Esophagus mucosa (tissue), 1 donor: Measurements from ENCODE around the gene C22orf31. TPM values are rescaled to one million over a fixed set of nuclear protein-coding genes. Genes with fewer than 3 reads are reported as not detected.

Experiments
- ATAC-seq: fragments of 200-7000 bp; cut with Tn5 transposase; one replicate; pipeline ENCODE4 v1.9.1; 2020
- total RNA-seq: library from RNA; stranded (reverse); gene quantifications from one replicate; pipeline ENCODE4 v1.2.4, GENCODE V29; 2023
- donor health status: DM: yes; HTN: yes; CAD: no.

Gene C22orf31
- total RNA-seq, 1 donor from 2014 or later: not detected

DNA sequence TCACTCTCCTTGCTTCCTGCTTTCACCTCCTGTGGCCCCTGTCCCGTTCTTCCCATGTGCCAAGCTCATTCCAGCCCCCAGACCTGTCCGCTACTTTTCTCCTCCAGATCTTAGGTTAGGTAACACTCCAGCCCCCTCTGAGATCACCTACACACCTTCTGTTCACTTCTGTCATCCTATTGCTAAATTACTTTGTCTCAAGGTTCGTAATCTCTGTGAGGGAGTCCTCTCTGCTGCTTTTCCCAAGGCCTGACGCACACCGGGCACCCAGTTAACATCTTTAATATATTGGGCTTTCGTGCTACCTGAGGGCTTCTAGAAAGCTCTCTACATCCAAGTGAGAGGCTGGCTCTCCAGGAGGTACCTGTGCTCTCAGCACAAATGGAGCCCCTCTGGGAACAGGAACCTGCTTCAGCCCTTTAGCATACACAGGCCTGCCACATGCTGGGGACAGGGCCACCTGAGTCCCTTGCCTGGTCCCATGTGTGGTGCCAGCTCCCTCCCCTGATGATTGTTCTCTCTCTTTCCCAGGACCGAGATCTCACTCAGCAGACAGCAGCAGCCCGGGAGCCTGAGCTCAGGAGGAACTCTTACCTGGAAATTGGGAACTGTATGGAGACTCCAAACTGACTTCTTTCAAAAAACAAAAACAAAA lies 8.5 kb downstream of the C22orf31 start:
- no peak for ATAC-seq

DNA sequence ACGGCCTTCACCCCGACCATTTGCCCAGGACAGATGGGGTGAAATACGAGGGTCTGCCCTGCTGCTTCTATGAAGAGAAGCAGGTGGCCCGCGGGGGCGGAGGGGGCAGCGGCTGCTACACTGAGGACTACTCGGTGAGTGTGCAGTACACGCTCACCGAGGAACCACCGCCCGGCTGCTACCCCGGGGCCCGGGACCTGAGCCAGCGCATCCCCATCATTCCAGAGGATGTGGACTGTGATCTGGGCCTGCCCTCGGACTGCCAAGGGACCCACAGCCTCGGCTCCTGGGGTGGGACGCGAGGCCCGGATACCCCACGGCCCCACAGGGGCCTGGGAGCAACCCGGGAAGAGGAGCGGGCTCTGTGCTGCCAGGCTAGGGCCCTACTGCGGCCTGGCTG lies 11.2 kb downstream of the C22orf31 start:
- no peak for ATAC-seq

DNA sequence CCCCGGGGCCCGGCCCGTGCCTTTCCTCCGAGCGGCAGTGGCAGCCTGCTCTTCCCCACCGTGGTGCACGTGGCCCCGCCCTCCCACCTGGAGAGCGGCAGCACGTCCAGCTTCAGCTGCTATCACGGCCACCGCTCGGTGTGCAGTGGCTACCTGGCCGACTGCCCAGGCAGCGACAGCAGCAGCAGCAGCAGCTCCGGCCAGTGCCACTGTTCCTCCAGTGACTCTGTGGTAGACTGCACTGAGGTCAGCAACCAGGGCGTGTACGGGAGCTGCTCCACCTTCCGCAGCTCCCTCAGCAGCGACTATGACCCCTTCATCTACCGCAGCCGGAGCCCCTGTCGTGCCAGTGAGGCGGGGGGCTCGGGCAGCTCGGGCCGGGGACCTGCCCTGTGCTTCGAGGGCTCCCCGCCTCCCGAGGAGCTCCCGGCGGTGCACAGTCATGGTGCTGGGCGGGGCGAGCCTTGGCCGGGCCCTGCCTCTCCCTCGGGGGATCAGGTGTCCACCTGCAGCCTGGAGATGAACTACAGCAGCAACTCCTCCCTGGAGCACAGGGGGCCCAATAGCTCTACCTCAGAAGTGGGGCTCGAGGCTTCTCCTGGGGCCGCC lies 11.9 kb downstream of the C22orf31 start:
- peak; percentile 64 for ATAC-seq

DNA sequence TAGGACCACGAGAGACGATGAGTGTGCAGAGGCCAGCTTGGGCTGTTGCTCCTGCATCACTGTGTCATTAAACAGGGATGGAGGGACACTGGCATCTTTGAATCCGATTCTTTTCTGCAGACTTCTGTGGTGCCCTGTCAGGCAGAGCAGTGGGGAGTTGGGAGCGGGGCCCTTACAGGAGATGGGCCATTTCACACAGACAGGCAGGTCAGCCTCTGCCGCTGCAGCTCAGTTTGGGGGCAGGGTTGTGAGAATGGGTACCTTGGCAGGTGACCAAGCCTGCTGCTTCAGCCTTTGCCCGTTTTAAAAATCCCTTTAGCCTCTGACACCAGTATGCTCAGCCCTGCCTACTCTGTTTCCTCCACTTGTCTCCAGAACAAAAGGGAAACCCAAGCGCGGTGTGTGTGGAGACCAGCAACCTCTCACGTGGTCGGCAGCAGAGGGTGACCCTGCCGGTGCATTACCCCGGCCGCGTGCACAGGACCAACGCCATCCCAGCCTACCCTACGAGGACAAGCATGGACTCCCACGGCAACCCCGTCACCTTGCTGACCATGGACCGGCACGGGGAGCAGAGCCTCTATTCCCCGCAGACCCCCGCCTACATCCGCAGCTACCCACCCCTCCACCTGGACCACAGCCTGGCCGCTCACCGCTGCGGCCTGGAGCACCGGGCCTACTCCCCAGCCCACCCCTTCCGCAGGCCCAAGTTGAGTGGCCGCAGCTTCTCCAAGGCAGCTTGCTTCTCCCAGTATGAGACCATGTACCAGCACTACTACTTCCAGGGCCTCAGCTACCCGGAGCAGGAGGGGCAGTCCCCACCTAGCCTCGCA lies 12.6 kb downstream of the C22orf31 start:
- no peak for ATAC-seq

DNA sequence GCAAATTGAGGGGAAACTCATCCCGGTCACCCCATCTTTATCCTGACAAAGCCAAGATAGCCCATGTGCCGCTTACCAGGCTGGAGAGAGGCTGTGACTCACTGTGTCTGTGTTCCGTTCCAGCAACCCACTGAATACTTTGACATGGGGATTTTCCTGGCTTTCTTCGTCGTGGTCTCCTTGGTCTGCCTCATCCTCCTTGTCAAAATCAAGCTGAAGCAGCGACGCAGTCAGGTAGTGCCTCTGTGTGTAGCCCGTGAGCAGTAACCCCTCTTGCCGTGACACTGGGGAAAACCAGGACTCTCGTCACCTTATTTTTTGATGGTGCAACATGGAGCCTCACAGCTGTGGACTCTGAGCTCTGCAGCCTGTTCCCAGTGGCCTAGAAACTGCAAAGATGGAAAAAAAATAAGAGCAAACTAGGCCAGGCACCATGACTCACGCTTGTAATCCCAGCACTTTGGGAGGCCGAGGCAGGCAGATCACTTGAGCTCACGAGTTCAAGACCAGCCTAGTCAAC lies 16.9 kb downstream of the C22orf31 start:
- peak; percentile 21 for ATAC-seq

DNA sequence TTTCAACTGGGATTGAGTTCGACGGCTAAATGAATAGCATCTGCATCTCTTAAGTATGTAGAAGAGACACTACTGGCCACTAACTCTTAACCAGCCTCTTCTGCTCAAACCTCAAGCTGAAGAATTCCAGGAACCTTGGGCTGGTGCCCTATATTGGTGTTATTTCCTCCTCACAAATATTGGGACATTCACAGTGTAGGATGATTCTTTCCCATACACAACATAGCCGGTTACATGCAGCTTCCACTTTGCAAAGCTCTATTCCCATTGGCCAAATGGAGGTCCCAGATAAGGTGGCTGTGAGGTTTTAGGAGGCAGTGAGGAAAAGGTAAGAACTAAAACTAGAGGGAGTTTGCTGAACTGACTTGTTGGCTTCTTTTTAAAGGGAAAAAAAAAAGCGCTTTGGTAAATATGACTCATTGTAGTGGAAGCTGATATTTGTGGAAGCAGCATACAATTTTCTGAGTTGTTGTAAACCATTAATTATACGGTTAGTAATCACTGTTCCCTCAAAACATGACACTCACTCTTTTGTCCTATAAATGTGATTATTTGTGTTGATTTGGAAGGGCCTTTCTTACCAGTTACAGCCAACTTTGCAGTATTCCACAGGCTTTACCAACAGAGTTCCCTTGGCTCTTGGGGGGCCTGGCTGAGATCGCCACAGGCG lies 17.6 kb downstream of the C22orf31 start:
- ATAC-seq: no peak

DNA sequence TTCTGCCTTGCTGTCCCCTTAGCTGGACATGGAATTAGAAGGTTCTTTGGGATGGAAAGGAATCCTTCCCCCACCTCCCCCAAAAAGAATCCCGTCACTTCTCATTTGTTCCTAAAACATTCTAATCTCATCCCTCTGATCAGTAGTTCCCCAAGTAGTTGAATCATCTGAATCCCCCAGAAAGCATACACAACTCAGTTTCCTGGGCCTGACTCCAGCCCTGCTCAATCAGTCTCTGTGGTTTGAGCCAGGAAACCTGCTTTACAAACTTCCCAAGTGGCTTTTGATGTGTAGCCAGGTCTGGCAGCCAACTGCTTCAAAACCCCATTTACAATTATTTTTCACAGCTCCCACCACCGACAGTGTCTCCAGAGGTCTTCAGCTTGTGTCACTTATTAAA lies 20.2 kb downstream of the C22orf31 start:
- no peak for ATAC-seq

DNA sequence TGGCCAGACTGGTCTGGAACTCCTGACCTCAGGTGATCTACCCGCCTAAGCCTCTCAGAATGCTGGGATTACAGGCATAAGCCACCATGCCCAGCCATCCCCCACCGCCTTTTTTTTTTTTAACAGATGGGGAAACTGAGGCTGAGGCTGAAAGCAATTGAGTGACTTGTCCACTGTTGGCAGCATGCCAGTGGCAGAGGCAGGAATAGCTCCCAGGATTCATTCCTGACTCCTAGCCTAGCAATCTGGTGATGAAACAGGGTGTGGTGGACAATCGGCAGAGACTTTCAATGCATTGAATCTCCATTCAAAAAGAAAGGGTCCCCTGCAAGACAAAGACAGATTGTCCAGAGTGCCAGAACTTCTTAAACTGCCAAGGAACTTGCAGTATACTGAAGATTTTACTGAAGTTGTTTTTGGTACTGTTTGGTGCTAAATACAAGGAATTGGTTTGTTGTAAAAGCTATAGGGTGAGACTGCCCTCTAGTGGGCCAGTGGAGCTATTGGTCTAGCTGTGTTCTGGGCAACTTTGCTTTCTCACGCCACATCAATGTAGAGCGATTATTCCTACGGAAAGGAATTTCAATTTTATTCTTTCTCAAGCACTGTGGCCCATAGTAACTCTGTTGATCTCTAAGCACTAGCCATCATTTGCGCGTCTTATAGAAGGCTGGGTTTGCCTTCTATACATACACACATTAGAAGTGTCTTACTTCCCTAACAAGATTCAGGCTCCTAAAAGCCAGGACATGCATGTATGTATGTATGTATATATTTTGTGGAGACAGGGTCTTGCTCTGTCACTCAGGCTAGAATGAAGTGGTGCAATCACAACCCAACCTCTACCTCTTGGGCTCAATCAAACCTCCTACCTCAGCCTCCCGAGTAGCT lies 21.0 kb downstream of the C22orf31 start:
- ATAC-seq: peak; percentile 79

DNA sequence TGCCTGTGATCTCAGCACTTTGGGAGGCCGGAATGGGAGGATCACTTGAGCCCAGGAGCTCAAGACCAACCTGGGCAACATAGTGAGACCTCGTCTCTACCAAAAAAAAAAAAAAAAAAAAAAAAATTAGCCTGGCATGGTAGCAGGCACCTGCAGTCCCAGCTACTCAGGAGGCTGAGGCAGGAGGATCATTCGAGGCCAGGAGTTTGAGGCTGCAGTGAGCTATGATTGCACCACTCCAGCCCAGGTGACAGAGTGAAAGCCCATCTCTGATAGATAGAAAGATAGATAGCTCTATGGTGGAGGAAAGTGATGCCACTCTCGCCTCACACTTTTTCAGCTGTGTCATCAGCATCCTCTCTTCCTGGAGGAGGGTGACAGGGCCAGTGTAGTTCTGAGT lies 21.9 kb downstream of the C22orf31 start:
- peak; percentile 4 for ATAC-seq

DNA sequence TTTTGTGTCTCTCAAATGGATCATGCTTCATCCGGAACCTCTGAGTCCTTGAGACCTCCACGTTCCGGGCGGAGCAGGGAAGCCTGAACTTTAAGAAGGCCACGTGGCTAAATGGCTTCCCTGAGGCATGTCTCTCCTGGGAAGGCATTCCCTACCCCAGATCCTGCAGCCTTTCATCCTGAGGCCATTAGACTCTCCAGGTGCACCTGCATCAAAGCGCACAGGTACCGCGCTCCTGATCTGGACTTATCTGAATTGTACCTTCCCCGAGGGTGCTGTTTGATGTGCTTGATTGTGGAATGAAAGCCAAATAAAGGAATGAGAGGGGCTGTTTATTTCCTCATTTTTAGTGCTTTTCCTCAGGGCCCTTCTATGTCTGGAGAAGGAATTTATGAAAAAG lies 22.5 kb downstream of the C22orf31 start:
- ATAC-seq: no peak

DNA sequence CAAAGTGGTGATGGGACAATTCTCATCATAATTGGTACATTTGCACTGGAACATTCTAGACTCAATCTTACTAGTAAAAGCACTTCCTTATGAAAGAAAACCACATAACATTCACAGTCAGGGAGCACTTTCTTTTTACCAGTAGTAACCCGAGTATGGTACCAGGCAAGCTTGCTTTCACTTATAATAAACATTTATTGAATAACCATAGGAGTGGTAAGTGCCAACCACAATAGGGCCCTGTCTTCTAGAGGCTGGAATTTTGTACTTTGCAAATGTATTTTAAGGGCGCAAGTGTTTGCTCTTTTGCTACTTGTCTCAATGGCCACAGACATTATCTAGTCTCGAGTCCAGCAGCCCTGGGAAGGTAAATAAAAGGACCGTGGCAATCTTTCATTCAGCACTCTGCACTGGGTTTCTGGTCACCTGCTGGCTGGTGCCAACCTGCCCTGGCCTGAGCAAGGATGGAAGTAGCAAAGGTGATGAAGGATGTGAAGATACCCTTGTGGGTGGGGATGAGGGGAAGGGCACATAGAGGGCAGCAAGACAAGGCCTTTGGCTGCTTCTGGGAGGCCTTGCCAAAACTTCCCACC lies 24.2 kb downstream of the C22orf31 start:
- no peak for ATAC-seq

DNA sequence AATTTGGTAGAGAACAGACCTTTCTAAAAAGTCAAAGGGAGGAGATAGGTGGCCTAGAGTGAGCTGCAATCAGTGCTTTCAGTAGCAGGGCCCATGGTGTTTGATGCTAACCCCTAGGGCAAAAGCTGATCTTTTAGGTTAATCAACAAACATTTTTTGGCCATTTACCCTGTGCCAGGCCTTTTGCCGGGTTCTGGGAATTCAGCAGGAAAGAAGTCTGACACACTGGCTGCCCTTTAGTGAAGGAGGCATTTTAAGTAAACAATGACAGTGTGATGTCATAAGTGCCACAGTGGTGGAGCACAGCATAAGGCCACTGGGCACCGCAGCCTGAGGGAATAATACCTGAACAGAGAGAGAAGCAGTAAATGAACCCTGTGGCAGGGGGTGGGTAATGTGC lies 29.0 kb downstream of the C22orf31 start:
- no peak for ATAC-seq

DNA sequence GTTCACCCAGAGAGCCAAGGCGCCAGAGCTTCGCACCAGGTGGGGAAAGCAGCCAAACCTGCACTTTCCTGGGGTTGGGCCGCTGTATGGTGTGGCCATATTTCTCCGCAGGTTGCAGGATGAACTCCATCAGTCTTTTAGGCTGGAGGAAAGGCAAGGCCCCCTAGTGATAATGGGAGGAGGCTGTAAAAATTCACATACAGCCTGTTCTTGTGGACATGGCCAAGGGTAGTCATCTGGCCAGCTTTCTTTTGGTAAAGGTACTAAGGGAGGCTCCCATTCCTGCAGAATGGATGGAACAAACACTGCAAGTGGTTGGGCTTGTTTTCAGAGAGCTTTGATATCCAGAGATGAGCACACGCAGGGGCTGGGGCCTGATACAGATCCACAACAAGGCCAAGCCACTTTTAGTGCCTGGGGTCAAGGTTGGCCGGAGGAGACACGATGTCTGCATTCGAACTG lies 29.6 kb downstream of the C22orf31 start:
- no peak for ATAC-seq

DNA sequence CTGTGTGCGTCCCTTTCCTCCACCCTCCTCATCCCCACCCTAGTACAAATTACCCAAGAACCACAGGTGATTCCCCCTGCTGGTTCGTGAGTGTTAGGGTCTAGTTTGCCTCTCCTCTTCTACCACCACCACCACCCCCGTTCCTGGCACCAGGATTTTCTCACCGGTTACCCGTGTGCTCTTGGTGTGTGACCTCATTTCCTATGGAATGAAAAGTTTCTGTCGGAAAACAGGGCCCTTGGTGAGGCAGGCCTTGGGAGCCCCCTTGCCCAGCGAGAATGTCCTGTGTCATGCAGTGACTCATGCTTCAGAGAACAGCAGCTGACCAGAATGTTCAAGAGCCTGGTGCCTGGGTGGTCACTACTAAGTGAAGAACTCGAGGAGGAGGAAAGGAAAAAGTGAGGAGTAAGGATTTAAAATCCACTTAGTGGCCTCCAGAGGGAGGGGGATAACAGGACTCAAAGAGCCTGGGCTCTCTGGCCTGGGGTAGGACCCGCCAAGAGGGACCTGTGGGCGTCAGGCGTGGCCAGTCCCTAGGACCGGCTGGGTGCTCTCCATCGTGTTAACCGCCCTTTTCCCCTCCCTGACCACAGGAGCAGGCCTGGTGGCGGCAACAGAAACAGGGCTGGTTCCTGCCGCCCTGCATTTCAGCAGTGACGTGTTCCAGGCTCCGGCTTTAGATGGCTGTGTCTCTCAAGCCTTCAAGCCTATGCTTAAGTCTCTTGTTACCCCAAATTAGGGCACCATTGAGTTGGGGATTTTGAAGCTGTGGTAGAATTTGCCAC lies 30.2 kb downstream of the C22orf31 start:
- ATAC-seq: peak; percentile 60

DNA sequence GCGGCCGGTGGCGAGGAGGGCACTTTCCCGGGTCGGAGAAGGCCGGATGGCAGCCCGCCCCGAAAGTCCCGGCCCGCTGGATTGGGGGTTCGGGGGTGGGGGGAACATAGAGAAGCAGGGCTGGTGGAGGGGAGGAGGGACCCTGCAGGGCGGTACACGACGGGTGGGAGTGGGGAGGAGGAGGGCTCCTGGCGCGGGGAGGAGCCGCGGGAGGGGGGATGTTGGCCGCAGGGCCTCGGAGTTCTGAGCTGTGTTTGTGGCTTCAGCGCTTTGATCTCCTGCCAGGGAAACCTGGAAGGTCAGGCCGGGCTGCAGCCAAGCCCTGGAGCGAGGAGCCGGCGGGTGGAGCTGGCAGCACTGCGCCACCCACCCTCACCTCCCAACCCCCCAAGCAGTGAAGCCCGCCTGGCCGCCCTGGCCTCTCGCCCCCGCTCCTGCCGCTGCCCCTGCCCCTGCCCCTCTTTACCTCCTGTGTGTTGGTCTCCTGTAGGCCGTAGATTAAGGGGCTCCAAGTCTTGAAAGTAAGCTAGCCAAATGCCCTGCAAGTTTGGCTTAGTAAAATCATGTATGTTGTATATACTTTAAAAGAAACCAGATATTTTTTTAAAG lies 30.9 kb downstream of the C22orf31 start:
- ATAC-seq: peak; percentile 77

DNA sequence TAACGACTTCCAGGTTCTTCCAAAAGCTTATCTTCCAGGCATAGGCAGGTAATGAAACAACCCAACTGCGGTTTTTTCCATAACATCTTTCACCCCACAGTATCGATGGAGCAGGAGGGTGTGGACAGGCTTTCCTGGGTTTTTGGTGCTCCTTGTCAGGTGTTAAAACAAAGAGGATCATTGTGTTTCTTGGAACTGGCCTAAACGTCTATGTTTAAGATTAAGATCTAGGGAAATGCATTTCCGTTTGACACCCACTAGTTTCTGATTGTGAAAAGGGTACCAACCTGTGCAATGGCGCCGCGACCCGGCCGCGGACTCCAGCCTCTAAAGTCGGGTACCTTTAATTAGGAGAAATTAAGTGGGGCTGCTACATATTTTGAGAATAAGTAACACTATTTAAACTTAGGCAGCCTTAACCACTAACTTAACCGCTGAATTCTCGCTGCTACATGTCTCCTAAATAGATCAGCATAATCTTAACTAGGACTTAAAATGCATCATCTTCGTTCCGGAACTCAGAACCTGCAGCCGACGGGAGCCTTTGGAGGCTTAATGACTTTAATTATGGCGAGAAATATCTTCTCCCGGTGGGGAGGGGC lies 31.5 kb downstream of the C22orf31 start:
- ATAC-seq: no peak

DNA sequence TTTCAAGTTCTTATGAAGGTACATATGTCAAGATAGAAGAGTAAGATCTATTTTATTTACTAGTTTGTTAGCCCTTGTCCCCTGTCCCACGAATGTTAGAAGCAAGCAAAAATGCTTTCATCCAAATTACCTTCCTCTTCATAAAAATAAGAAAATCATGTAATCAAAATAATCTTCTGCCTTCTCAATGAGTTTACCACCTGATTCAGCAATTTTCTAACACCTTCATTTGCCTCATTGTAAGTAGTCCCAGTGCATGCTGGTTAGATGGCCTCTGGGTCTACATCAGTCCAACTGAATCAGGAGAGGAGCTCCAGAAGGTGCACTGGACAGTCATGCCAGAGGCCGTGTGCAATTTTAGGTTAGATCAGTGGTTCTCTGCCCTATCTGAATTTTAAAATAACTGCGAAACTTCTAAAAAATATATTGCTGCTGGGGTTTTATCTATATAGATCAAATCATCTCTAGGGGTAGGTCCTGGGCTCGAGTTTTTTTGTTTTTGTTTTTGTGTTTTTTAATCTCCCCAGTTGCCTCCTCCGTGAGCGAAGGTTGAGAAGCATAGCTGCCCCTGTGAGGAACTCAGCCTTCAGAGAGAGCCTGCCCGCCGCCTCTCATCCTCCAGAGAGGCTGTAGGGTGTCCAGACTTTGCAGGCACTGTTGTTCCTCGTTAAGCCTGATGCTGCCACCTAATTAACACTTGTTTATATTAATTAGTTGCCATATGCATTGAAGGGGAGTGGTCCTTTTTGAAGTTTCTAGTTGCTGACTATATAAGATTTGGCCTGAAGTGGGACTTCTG lies 32.2 kb downstream of the C22orf31 start:
- no peak for ATAC-seq

DNA sequence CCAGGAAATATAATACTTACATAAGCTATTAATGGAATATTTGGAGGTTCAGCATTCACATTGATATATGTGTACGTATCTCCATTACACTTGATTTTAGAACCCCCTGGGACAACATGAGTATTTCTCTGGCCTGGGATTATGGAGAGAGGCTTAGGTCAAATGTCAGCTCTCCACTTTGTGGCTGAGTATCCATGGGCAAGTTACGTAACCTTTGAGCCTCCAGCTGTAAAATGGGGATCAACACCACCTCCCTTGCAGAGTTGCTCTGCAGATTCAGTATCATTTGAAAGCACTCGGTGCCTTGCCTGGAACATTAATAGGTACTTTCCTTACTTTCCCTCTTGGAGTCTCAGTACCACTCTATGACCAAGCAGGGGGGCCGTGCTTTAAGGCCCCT lies 33.2 kb downstream of the C22orf31 start:
- no peak for ATAC-seq

DNA sequence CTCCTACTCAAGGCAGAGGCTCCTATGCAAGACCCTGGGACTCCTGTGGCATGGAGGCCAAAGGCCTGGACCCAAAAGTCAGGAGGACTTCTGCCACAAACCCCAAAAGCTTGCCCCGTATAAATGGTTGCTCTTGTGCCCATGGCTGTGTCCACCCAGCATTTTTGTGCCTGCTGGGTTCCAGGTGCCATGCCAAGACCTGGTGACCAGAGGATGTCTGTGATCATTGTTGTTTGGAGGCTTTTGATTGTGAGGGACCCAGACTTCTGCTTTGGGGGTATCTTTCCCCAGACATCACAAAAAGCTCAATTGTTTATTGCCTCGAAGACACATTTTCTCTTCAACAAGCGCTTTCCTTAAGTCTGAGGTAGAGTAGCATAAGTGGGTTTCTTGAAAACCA lies 35.1 kb downstream of the C22orf31 start:
- no peak for ATAC-seq
